GM12878 (cell line): ENCODE results near the gene TCF25. TPM values are rescaled to one million over a fixed set of nuclear protein-coding genes. Genes with fewer than 3 reads are reported as not detected.

ENCODE experiments used
- ATAC-seq: fragments of 200-7000 bp; cut with Tn5 transposase; 3 replicates; pipeline ENCODE4 v1.9.1; 2020; ENCODE audit warnings: mild to moderate bottlenecking, moderate library complexity
- BruUV-seq: library from RNA; stranded (reverse); fragments of 400-500 nt; replicated peaks from 2 replicates; lab custom pipeline; 2021; lab: Mats Ljungman, UMichigan
- CTCF ChIA-PET: fragments of 300-600 bp; sonication (Branson Sonifier 250); formaldehyde crosslinking; extraction: SDS; loops from one replicate; lab custom pipeline; 2021; ENCODE audit warnings: inconsistent platforms; lab: Yijun Ruan, JAX
- POLR2A ChIA-PET: fragments of 350-600 bp; formaldehyde crosslinking; extraction: SDS; loops from one replicate; lab custom pipeline; 2021; ENCODE audit warnings: inconsistent platforms; lab: Charles Lee
- RAD21 ChIA-PET: fragments of 300-600 bp; sonication (Branson Sonifier 250); formaldehyde crosslinking; loops from one replicate; lab custom pipeline; 2023; ENCODE audit warnings: antibody characterized with exemption; ENCODE audit not compliant: unreplicated experiment; lab: Charles Lee
- SMC1A ChIA-PET: fragments of 300-600 bp; sonication (Branson Sonifier 250); formaldehyde crosslinking; loops from one replicate; lab custom pipeline; 2023; ENCODE audit not compliant: unreplicated experiment, uncharacterized antibody; lab: Charles Lee
- DNase-seq: peaks from one replicate; pipeline ENCODE4 v3.0.0-alpha.2; 2011; ENCODE audit warnings: low read depth, low spot score
- FAIRE-seq: peaks from 3 replicates; lab custom pipeline; 2011; peaks lifted over from hg19 to GRCh38; lab: Jason Lieb, UNC
- H2AFZ ChIP-seq: 2 replicates; pipeline ENCODE4 v1.6.0; 2011; ENCODE audit warnings: low read depth, low read length, control low read depth; ENCODE audit not compliant: control insufficient read depth
- H3K27ac ChIP-seq: 2 replicates; pipeline ENCODE4 v1.5.1; 2011; ENCODE audit warnings: control low read depth; ENCODE audit not compliant: control insufficient read depth, insufficient read depth
- H3K27me3 ChIP-seq, 2 experiments: replicated peaks in 1 of 2; 2 replicates each; pipeline versions ENCODE4 v1.6.0 to v1.6.1; 2011; ENCODE audit warnings: low read length in 1 of 2; ENCODE audit not compliant: control insufficient read depth in 2 of 2, insufficient read depth in 2 of 2
- H3K36me3 ChIP-seq, 2 experiments: 2 replicates each; pipeline ENCODE4 v1.5.1; 2011; ENCODE audit warnings: low read length in 1 of 2; ENCODE audit not compliant: control insufficient read depth in 2 of 2, insufficient read depth in 2 of 2
- H3K4me1 ChIP-seq: 2 replicates; pipeline ENCODE4 v1.6.1; 2011; ENCODE audit warnings: mild to moderate bottlenecking, low read length, moderate library complexity, mixed read lengths; ENCODE audit not compliant: control insufficient read depth, insufficient read depth
- H3K4me2 ChIP-seq: 2 replicates; pipeline ENCODE4 v1.6.0; 2011; ENCODE audit warnings: control low read depth; ENCODE audit not compliant: control insufficient read depth, insufficient read depth
- H3K4me3 ChIP-seq: fragments of 200-600 bp; sonication (generic); 2 replicates; pipeline ENCODE4 v1.5.1; 2016
- H3K79me2 ChIP-seq: 2 replicates; pipeline ENCODE4 v1.6.0; 2011; ENCODE audit warnings: low read length; ENCODE audit not compliant: control insufficient read depth, insufficient read depth
- H3K9ac ChIP-seq: 2 replicates; pipeline ENCODE4 v1.8.0; 2011; ENCODE audit warnings: low read length, control low read depth, mixed read lengths; ENCODE audit not compliant: control insufficient read depth, insufficient read depth
- H3K9me3 ChIP-seq: replicated peaks from 3 replicates; pipeline ENCODE4 v1.5.1; 2011; ENCODE audit warnings: mild to moderate bottlenecking, low read length; ENCODE audit not compliant: control insufficient read depth, insufficient read depth
- H4K20me1 ChIP-seq: 2 replicates; pipeline ENCODE4 v1.6.0; 2011; ENCODE audit not compliant: control insufficient read depth, insufficient read depth
- ASH2L ChIP-seq: fragments of 300-600, 200-600 bp; sonication (generic); IDR thresholded peaks from 2 replicates; pipeline ENCODE4 v1.6.1; 2017; ENCODE audit warnings: low read depth, mild to moderate bottlenecking, borderline replicate concordance
- CHD4 ChIP-seq: fragments of 200-600 bp; sonication (generic); IDR thresholded peaks from 2 replicates; pipeline ENCODE4 v1.6.1; 2016; ENCODE audit warnings: mild to moderate bottlenecking
- ELK1 ChIP-seq: IDR thresholded peaks from 2 replicates; pipeline ENCODE4 v1.6.1; 2012; ENCODE audit warnings: low read depth, low read length, improper control_type of control experiment
- IRF4 ChIP-seq: IDR thresholded peaks from 2 replicates; pipeline ENCODE4 v1.6.1; 2011; ENCODE audit warnings: low read depth, low read length
- MLLT1 ChIP-seq: fragments of 450-650 bp; IDR thresholded peaks from 2 replicates; pipeline ENCODE4 v1.6.1; 2016; ENCODE audit warnings: mild to moderate bottlenecking
- NKRF ChIP-seq: fragments of 450-650 bp; conservative IDR thresholded peaks from 2 replicates; pipeline ENCODE4 v1.6.1; 2017; ENCODE audit warnings: mild to moderate bottlenecking, moderate library complexity
- POLR2A ChIP-seq: IDR thresholded peaks from 2 replicates; pipeline ENCODE4 v1.6.1; 2011; ENCODE audit warnings: low read depth, mild to moderate bottlenecking, low read length
- PRDM15 ChIP-seq: fragments of 450-650 bp; formaldehyde crosslinking; IDR thresholded peaks from 2 replicates; pipeline ENCODE4 v1.4.0; 2020; ENCODE audit warnings: mild to moderate bottlenecking, moderate library complexity
- SKIL ChIP-seq: fragments of 450-650 bp; IDR thresholded peaks from 2 replicates; pipeline ENCODE4 v1.6.1; 2017; ENCODE audit warnings: mild to moderate bottlenecking, low read depth, inconsistent platforms; ENCODE audit not compliant: poor library complexity, severe bottlenecking
- SMAD5 ChIP-seq: IDR thresholded peaks from 2 replicates; pipeline ENCODE4 v1.6.1; 2016; ENCODE audit warnings: antibody characterized with exemption, low read depth
- WRNIP1 ChIP-seq: IDR thresholded peaks from 2 replicates; pipeline ENCODE4 v1.6.1; 2011; ENCODE audit warnings: low read depth, low read length, improper control_type of control experiment, borderline replicate concordance
- ZNF207 ChIP-seq: fragments of 450-650 bp; IDR thresholded peaks from 2 replicates; pipeline ENCODE4 v1.6.1; 2014; ENCODE audit warnings: antibody characterized with exemption, mild to moderate bottlenecking, borderline replicate concordance
- WGBS: methylation state at CpG from one replicate; pipeline ENCODE4 v1.1.6; 2016; ENCODE audit warnings: low lambda C conversion rate; ENCODE audit not compliant: insufficient replicate concordance, insufficient coverage; ENCODE audit errors: missing lambda C conversion rate; 5-methylcytosine and 5-hydroxymethylcytosine counted together
- in situ Hi-C: fragments of 300-500 bp; cut with MboI; formaldehyde crosslinking; loops from 9 replicates; pipeline ENCODE4 v1.14.3; 2018; ENCODE audit warnings: mixed read lengths
- intact Hi-C: fragments of 100-400 bp; cut with micrococcal nuclease; formaldehyde crosslinking; loops from one replicate; pipeline ENCODE4 v1.14.2; 2022; ENCODE audit not compliant: unreplicated experiment
- polyA plus RNA-seq, 11 experiments: library from polyadenylated mRNA; depleted of rRNA in 4 of 11; unstranded in 6 of 11; stranded (reverse) in 5 of 11; fragments of >200 nt; fragmentation: Nextera tagmentation in 4 of 11; fragmentation: Illumina TruSeq in 1 of 11; extraction: Ambion mirVana in 4 of 11; extraction: Trizol in 1 of 11; gene quantifications; 1 replicate in 1 of 11; 2 replicates in 10 of 11; pipeline versions ENCODE4 v1.2.1 to v1.2.3, GENCODE V29; 2011 to 2016; ENCODE audit warnings: inconsistent platforms in 2 of 11, missing spikeins in 2 of 11, low read depth in 1 of 11
- total RNA-seq, 4 experiments: library from RNA; depleted of rRNA in 3 of 4; stranded (reverse); fragments of >200 nt in 3 of 4; fragmentation: Illumina TruSeq in 1 of 4; extraction: Trizol in 1 of 4; gene quantifications; 2 replicates each; pipeline versions ENCODE4 v1.2.1 to v1.2.3, GENCODE V29; 2013 to 2021

TCF25 gene
- total and polyA plus RNA-seq, 10 of the 15 experiments (the other 5 are each of a cell fraction or from before 2014, with no cell fraction given): 8.4 to 130 (median 89.4) TPM

- H3K4me2 ChIP-seq: no peak overlapping the region
- WGBS: 81% methylated on average over 52 of the region's 52 CpGs
- peaks cover 11% of the 10 kb centered on the region for H3K4me1 ChIP-seq
- no peak for DNase-seq
- H3K9me3 ChIP-seq: no peaks in the 10 kb centered on the region
- H3K36me3 ChIP-seq: no peaks in the 10 kb centered on the region
- H3K27me3 ChIP-seq: peaks cover 13 to 14% of the 10 kb centered on the region in 2 experiments
- intact Hi-C loops (loop anchor here (10.0 kb wide), 1 partner anchor 215 kb away; the partner anchor contains the start of gene SPATA2L), in situ Hi-C loops (no loop called here)
- no peak for ATAC-seq
- H3K27ac ChIP-seq: no peak overlapping the region
- H3K9ac ChIP-seq: no peak overlapping the region
- H3K4me3 ChIP-seq: no peak overlapping the region
- H4K20me1 ChIP-seq: no peaks in the 10 kb centered on the region
- ChIA-PET SMC1A (no interaction called here), RAD21 (no interaction called here), POLR2A (interaction anchor here (0.6 to 1.3 kb wide), 2 partner anchors 46 to 79 kb away, joined by 3 to 4 read pairs; partner anchors contain the start of gene TCF25), CTCF (interaction anchor here (3.1 kb wide), 1 partner anchor 10 kb away, joined by 15 read pairs; no protein-coding TSS in a partner anchor)
- BruUV-seq: no TSS peak
- H3K79me2 ChIP-seq: no peaks in the 10 kb centered on the region
- no peak overlapping the region for H2AFZ ChIP-seq
- no peak for FAIRE-seq
- TF ChIP-seq POLR2A (no peak), PRDM15 (CRISPR knock-in tag) (no peak), ZNF207 (no peak), ELK1 (no peak), SMAD5 (no peak), MLLT1 (no peak), IRF4 (no peak), ASH2L (no peak), SKIL (no peak), NKRF (no peak), CHD4 (no peak), WRNIP1 (no peak)
Observed at GRCh38 chr16:89919535-89920406, 46.4 kb downstream of the TCF25 start.
